ENCODE data around the gene NFKBIA.
"Not testable (repeated sequence)": the region's sequence is repeated elsewhere in the genome, so short reads cannot be mapped to it uniquely, and the experiment has no call there.

DNA sequence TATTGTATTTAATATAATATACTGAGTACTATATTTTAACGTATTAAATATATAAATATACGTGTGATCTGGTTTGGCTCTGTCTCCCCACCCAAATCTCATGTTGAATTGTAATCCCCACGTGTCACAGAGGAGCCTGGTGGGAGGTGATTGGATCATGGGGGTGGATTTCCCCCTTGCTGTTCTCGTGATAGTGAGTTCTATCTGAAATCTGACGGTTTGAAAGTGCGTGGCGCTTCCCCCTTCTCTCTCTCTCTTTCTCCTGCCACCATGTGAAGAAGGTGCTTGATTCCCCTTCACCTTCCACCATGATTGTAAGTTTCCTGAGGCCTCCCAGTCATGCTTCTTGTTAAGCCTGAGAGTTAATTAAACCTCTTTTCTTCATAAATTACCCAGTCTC, 44.9 kb downstream of the NFKBIA start:
- TF ChIP-seq, protein P1, sequence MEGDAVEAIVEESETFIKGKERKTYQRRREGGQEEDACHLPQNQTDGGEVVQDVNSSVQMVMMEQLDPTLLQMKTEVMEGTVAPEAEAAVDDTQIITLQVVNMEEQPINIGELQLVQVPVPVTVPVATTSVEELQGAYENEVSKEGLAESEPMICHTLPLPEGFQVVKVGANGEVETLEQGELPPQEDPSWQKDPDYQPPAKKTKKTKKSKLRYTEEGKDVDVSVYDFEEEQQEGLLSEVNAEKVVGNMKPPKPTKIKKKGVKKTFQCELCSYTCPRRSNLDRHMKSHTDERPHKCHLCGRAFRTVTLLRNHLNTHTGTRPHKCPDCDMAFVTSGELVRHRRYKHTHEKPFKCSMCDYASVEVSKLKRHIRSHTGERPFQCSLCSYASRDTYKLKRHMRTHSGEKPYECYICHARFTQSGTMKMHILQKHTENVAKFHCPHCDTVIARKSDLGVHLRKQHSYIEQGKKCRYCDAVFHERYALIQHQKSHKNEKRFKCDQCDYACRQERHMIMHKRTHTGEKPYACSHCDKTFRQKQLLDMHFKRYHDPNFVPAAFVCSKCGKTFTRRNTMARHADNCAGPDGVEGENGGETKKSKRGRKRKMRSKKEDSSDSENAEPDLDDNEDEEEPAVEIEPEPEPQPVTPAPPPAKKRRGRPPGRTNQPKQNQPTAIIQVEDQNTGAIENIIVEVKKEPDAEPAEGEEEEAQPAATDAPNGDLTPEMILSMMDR (conservative IDR thresholded peaks at IDR 0.05), result not testable (repeated sequence)
- not testable (repeated sequence) for TF ChIP-seq ZFX (IDR thresholded peaks at IDR 0.05)

All from C4-2B (cell line).